Hematopoietic multipotent progenitor cell treated with erythropoietin and hydrocortisone succinate and interleukin-3 and kit ligand, for 15 days (in vitro differentiated cells): ENCODE data around the gene ZNF138.

ENCODE experiments used
- DNase-seq: peaks from one replicate; pipeline ENCODE4 v3.0.0-alpha.2; 2015; ENCODE audit warnings: low spot score

Gene ZNF138

GRCh38 chr7:64875658-64876406 is 81.6 kb downstream of the ZNF138 start:
- no peak for DNase-seq

- DNase-seq: no peak
These were observed 82.8 kb downstream of the ZNF138 start for GRCh38 chr7:64876792-64877713.

GRCh38 chr7:64877714-64878610 is 83.7 kb downstream of the ZNF138 start:
- DNase-seq: no peak

GRCh38 chr7:64878684-64879083 is 84.5 kb downstream of the ZNF138 start:
- DNase-seq: no peak

GRCh38 chr7:64879086-64879730 is 85.0 kb downstream of the ZNF138 start:
- no peak for DNase-seq

GRCh38 chr7:64879800-64880199 is 85.6 kb downstream of the ZNF138 start:
- DNase-seq: no peak

GRCh38 chr7:64880322-64881297 is 86.4 kb downstream of the ZNF138 start:
- DNase-seq: no peak

GRCh38 chr7:64881461-64882287 is 87.4 kb downstream of the ZNF138 start:
- no peak for DNase-seq

- DNase-seq: no peak
These were observed 88.3 kb downstream of the ZNF138 start for GRCh38 chr7:64882341-64883112.
